ENCODE results near the gene TRPC4. TPM values are rescaled to one million over a fixed set of nuclear protein-coding genes. Genes with fewer than 3 reads are reported as not detected.

TRPC4 gene
- total and polyA plus RNA-seq, 2 donors (not counting 3 experiments of a cell fraction or from before 2014, with no cell fraction given) = 0.04 to 0.64 TPM

DNA sequence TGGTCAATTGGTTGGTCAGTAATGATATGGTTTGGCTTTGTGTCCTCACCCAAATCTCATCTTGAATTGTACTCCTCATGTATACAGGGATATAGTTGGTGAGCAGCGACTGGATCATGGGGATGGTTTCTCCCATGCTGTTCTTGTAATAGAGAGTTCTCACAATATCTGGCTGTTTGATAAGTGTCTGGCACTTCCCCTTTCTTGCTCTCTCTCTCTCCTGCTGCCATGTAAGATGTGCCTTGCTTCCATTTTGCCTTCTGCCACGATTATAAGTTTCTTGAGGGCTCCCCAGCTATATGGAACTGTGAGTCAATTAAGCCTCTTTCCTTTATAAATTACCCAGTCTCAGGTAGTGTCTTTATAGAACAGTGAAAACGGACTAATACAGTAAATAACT, 120.7 kb downstream of the TRPC4 start:
- intact Hi-C loops (cut with micrococcal nuclease) = loop anchor here (5.0 kb wide), 1 partner anchor 67 kb away; no protein-coding TSS in a partner anchor
- FAIRE-seq = no peak
- Histone ChIP-seq H3K36me3 (ENCODE audit: control insufficient read depth in 2 of 2, extremely low read depth in 1 of 2, insufficient read depth in 2 of 2, low read length in 2 of 2) (no peaks in the 10 kb centered on the region), H3K27me3 (ENCODE audit: control insufficient read depth in 2 of 2, insufficient read depth in 2 of 2, low read length in 2 of 2) (peaks cover 0 to 2% of the 10 kb centered on the region in 2 experiments), H3K4me2 (ENCODE audit: insufficient read depth, low read length) (no peak overlapping the region), H3K4me1 (ENCODE audit: control insufficient read depth, extremely low read depth, insufficient read depth, low read length) (peaks cover 16% of the 10 kb centered on the region), H3K27ac (ENCODE audit: insufficient read depth, low read depth, low read length) (no peak overlapping the region), H4K20me1 (replicated peaks; ENCODE audit: control insufficient read depth, extremely low read depth, insufficient read depth, low read length) (no peaks in the 10 kb centered on the region), H3K9me3 (replicated peaks; ENCODE audit: control insufficient read depth, insufficient read depth, low read length) (no peaks in the 10 kb centered on the region), H3K9ac (replicated peaks; ENCODE audit: extremely low read depth, insufficient read depth, low read length) (no peak overlapping the region), H2AFZ (ENCODE audit: low read depth, low read length) (no peak overlapping the region), H3K79me2 (ENCODE audit: control insufficient read depth, insufficient read depth, low read length) (no peaks in the 10 kb centered on the region), H3K4me3 (replicated peaks in 1 of 3; ENCODE audit: insufficient read depth in 1 of 3, low read depth in 1 of 3, low read length in 3 of 3) (no peak overlapping the region), H3K9me1 (replicated peaks; ENCODE audit: control insufficient read depth, extremely low read depth, insufficient read depth, low read length) (no peaks in the 10 kb centered on the region)
- TF ChIP-seq GATA2 (IDR thresholded peaks at IDR 0.05; ENCODE audit: insufficient read depth, insufficient read length, low read depth, low read length) (no peak), EZH2 (IDR thresholded peaks at IDR 0.05; ENCODE audit: borderline replicate concordance, low read depth, low read length, severe bottlenecking) (no peak), MYC (IDR thresholded peaks at IDR 0.05; ENCODE audit: low read depth, low read length) (no peak), FOS (IDR thresholded peaks at IDR 0.05; ENCODE audit: borderline replicate concordance, insufficient read depth, low read length) (no peak)
- TF ChIP-seq, protein P1, sequence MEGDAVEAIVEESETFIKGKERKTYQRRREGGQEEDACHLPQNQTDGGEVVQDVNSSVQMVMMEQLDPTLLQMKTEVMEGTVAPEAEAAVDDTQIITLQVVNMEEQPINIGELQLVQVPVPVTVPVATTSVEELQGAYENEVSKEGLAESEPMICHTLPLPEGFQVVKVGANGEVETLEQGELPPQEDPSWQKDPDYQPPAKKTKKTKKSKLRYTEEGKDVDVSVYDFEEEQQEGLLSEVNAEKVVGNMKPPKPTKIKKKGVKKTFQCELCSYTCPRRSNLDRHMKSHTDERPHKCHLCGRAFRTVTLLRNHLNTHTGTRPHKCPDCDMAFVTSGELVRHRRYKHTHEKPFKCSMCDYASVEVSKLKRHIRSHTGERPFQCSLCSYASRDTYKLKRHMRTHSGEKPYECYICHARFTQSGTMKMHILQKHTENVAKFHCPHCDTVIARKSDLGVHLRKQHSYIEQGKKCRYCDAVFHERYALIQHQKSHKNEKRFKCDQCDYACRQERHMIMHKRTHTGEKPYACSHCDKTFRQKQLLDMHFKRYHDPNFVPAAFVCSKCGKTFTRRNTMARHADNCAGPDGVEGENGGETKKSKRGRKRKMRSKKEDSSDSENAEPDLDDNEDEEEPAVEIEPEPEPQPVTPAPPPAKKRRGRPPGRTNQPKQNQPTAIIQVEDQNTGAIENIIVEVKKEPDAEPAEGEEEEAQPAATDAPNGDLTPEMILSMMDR (IDR thresholded peaks at IDR 0.05; ENCODE audit: extremely low read depth in 1 of 2, insufficient read depth in 1 of 2, low read depth in 1 of 2, low read length in 2 of 2) = no peak
- ChIA-PET CTCF (interaction anchor here (1.1 kb wide), 1 partner anchor 20 kb away, joined by 3 read pairs; no protein-coding TSS in a partner anchor), POLR2A (no interaction called here)
- dilution Hi-C loops (cut with MboI; ENCODE audit: extremely low pct_ligation_motif_present, low sequenced_read_pairs) = no loop called here
- no peak for DNase-seq (ENCODE audit: low read depth, low spot score)
- BruUV-seq (replicated peaks) = no TSS peak

All from endothelial cell of umbilical vein (primary cell).